ENCODE results near the gene NAA15.
"Not testable (repeated sequence)": the region's sequence is repeated elsewhere in the genome, so short reads cannot be mapped to it uniquely, and the experiment has no call there.

NAA15 gene

DNA sequence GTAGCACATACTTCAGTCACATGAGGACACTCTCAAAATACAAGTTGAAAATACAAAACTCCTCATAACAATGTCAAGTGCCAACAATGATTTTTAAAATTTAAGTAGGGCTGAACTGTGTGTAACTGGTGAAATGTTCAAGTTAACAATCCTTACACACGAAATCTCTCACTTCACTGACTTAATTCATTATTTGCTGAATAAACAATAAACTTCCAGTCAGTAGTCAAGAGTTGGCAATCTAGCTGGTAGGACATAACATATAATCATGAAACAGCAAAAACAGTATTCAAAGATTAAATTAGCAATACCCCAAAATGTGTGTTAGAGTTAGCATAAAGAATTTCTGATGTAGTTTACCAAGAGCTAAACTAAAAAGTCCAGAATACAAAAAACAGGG, 150.7 kb downstream of the NAA15 start:
- no peak for DNase-seq (ENCODE audit: low read depth)

DNA sequence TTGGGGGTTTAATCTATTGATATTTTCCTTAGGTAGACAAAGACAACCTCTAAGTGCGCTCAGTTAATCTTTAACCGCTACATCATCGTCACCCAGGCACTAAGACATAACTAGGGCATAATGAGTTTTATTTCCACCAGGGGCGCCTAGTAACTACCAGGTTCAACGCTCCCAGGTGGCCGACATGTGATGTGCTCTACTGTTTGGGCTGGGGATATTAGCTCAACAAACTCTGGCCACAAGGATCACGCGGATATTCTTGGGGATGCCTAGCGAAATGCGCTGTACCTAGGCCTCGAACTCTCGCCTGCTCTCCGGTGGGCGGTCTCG, 151.7 kb downstream of the NAA15 start:
- no peak for DNase-seq (ENCODE audit: low read depth)

DNA sequence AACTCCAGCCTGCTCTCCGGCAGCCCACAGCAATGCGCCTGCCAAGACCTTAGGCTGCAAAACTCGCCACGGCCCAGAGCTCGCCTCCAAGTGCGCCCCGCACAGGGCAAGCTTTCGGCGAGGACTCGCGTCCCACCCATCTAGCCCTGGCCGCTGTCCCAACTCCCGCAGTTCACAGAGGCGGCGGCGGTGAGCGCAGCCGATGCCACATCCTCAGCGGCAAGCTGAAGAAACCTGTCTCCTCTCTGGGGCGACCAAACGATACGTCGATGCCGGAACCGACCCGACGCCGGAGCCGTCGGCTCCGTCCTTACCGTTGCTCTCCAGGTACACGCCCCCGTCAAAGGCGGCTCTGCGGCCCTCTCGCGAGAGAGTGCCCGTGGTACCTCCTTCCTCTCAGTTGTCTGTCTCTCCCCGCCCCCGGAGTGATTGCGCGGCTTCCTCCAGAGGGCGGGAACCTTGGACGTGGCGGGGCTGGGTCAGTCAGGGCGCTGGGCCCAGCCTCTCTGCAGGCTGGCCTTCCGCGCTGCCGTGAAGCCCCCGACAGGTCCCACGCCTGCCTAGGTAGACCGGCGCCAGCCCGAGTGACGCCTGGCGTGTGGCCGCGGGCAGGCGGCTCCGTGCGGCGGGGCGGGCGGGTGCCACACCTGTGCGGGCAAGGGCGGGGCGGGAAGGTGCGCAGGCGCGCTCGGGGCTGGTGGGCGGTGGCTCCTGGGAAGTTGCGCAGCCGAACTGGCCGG, 152.2 kb downstream of the NAA15 start:
- peak; percentile 95 for DNase-seq (ENCODE audit: low read depth)

DNA sequence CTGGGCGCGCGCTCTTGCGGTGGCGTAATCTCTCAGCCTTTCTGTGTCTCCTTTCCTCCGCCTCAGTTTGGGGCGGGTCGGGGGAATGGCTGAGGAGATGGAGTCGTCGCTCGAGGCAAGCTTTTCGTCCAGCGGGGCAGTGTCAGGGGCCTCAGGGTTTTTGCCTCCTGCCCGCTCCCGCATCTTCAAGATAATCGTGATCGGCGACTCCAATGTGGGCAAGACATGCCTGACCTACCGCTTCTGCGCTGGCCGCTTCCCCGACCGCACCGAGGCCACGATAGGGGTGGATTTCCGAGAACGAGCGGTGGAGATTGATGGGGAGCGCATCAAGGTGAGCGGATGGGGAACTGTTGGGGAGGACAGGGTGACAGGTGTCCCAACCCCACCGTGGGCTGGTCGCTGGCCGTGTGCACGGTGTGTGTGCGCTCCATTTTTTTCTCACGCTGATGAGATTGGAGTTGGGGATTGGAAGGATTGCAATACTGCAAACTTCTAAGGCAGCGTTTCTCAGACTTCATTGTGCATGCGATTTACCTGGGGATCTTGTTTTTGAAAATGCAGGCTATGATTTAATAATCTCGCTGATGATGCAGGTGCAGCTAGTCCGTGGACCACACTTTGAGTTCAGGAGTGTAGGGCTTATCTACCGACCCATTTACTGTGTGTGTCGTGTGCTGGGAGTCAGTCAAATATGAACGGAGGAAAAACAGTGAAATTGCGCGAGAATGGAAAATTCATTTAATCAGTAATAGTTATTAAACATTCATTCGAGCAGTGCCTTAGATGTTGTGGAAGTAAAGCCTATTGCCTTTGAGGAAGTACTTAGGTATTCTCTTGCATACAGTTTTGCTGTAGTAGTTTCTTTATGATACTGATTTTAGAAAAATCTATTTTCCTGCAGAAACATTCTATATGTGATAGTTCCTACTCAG, 153.1 kb downstream of the NAA15 start, which contains the start of gene RAB33B:
Gene RAB33B (plus strand): TSS at position 11 of the 935 bp plus-strand sequence. CDS start 75 bp downstream, at position 86.
- no peak for DNase-seq (ENCODE audit: low read depth)

DNA sequence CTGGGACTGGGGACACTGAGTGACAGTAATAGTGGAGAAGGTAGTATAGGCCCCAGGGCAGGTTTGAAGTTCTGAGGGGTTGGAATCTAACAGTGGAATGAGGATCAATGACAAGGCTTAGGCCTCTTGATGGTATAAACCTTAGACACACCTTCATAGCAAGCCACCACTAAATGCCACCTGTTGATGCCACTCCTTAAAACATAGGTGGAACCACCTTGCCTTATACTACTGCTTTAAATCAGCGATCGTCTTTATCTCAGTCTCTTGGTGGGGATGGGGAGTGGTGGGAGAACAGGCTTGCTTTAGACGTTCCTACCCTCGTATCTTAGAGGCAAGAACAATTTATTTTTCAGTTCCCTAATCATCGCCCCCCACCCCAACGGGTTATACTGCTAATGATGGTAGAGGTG, 153.8 kb downstream of the NAA15 start:
- no peak for DNase-seq (ENCODE audit: low read depth)

DNA sequence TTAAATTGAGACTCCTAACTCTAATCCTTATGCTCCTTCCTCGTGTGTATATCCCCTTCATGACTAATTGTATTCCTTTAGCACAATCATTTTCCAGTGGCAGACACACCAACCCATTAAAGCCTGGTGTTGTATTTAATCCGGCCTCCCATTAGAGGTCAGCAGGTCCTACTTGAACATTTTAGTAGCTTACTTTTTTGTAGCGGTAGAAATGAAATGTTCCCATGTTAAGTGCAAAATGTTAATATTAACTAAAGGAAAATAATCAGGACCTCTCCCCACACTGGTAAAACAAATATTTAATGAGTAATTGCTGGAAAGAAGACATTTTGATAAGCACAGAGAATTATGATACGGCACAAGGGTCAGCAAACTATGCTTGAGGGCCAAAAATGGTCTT, 156.0 kb downstream of the NAA15 start:
- DNase-seq (ENCODE audit: low read depth), result no peak

DNA sequence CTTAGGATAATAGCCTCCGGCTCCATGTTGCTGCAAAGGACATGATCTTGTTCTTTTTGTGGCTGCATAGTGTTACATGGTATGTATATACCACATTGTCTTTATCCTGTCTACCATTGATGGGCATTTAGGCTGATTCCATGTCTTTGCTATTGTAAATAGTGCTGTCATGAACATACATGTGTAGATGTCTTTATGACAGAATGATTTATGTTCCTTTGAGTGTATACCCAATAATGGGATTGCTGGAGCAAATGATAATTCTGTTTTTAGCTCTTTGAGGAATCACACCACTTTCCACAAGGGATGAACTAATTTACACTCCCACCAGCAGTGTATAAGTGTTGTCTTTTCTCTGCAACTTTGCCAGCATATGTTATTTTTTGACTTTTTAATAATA, 157.2 kb downstream of the NAA15 start:
- DNase-seq (ENCODE audit: low read depth), result no peak

DNA sequence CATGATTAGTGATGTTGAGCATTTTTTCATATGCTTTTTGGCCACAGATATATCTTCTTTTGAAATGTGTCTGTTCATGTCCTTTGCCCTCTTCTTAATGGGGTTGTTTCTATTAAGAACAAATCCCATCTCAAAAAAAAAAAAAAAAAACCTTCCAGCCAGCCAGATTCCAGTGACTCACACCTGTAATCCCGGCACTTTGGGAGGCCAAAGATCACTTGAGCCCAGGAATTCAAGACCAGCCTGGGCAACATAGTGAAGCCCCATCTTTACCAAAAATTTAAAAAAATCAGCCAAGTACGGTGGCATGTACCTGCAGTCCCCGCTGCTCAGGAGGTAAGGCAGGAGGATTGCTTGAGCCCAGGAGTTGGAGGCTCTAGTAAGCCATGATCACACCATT, 157.7 kb downstream of the NAA15 start:
- DNase-seq (ENCODE audit: low read depth), result no peak

DNA sequence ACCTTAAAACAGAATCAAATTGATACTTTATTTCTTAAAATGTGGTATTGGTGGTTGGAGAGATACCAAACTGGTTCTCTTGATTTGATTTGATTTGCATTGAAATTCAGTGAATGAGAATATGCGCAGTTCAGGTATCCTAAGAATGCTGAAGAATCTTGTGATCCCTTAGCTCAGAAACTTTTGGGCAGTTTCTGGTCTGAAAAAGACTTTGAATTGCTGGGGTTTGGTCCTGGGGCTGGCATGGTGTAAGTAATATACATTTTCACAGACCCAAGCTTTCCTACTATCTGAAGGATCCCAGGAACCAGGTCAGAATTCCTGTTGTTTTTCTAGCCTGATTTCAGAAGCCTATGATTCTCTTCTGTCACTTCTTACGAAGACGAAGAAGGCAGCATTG, 159.3 kb downstream of the NAA15 start:
- no peak for DNase-seq (ENCODE audit: low read depth)

DNA sequence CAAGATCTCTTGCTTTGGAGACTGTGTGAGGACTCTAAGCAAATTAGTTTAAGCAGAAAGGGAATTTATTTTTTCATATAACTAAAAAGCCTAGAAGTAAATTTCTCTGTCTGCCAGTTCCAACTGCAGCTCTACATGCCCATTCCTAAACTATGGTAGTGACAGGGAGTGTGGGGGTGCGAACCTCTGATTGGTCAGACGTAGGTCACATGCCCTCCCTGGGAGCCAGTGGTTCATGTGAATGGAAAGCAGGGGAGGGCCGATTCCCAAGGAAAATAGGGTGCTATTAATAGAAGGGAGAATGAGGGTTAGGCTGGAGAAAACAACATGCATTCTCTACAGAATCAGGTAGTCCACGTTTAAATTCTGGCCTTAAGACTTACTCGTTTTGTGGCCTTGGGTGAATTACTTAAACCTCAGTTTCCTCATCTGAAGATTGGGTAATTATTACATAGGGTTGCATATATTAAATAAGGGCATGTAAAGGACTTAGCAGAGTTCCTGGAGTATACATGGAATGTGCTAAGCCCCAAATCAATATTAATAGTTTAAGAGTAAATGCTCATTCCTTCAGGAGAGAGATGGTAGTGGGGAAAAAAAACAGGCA, 159.8 kb downstream of the NAA15 start:
- DNase-seq (ENCODE audit: low read depth), result no peak

DNA sequence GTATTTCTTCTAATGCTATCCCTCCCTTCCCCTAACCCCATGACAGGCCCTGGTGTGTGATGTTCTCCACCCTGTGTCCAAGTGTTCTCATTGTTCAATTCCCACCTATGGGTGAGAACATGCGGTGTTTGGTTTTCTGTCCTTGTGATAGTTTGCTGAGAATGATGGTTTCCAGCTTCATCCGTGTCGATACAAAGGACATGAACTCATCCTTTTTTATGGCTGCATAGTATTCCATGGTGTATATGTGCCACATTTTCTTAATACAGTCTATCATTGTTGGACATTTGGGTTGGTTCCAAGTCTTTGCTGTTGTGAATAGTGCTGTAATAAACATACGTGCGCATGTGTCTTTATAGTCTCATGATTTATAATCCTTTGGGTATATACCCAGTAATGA, 163.2 kb downstream of the NAA15 start:
- DNase-seq (ENCODE audit: low read depth), result not testable (repeated sequence)

DNA sequence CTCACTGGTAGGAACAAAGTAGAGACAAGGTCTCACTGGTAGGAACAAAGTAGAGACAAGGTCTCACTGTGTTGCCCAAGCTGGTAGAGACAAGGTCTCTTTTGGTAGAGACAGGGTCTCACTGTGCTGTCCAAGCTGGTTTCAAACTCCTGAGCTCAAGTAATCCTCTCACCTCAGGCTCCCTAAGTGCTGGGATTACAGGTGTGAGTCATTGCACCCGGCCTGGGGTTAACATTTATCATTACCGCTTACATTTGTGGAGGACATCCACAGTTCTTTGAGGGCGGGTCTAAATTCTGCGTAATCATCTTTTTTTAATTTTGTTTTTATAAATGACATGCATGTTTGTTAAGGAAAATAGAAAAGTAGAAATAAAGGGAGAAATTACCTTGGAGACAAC, 164.6 kb downstream of the NAA15 start:
- no peak for DNase-seq (ENCODE audit: low read depth)

DNA sequence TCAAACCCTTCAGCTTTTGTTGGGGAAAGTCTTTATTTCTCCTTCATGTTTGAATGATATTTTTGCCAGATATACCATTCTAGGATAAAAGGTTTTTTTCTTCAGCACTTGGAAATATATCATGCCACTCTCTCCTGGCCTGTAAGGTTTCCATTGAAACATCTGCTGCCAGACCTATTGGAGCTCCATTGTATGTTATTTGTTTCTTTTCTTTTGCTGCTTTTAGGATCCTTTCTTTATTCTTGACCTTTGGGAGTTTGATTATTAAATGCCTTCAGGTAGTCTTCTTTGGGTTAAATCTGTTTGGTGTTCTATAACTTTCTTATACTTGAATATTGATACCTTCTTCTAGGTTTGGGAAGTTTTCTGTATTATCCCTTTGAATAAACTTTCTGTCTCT, 167.5 kb downstream of the NAA15 start:
- not testable (repeated sequence) for DNase-seq (ENCODE audit: low read depth)

DNA sequence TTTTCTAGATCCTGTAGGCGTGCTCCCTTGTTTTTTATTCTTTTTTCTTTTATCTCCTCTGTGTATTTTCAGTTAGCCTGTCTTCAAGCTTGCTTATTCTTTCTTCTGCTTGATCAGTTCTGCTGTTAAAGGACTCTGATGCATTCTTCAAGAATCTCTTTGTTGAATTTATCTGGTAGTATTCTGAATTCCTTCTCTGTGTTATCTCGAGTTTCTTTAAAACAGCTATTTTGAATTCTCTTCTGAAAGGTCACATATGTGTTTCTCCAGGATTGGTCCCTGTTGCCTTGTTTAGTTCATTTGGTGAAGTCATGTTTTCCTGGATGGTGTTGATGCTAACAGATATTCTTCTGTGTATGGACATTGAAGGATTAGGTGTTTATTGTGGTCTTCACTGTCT, 167.9 kb downstream of the NAA15 start:
- no peak for DNase-seq (ENCODE audit: low read depth)
